GM21390 (cell line): Measurements from ENCODE around the gene HLCS.
"Not testable (repeated sequence)": the region's sequence is repeated elsewhere in the genome, so short reads cannot be mapped to it uniquely, and the experiment has no call there.

Source experiments
- ATAC-seq: cut with Tn5 transposase; IDR thresholded peaks from one replicate; pipeline ENCODE4 v1.9.1; 2021; ENCODE audit not compliant: unreplicated experiment

The HLCS gene

DNA sequence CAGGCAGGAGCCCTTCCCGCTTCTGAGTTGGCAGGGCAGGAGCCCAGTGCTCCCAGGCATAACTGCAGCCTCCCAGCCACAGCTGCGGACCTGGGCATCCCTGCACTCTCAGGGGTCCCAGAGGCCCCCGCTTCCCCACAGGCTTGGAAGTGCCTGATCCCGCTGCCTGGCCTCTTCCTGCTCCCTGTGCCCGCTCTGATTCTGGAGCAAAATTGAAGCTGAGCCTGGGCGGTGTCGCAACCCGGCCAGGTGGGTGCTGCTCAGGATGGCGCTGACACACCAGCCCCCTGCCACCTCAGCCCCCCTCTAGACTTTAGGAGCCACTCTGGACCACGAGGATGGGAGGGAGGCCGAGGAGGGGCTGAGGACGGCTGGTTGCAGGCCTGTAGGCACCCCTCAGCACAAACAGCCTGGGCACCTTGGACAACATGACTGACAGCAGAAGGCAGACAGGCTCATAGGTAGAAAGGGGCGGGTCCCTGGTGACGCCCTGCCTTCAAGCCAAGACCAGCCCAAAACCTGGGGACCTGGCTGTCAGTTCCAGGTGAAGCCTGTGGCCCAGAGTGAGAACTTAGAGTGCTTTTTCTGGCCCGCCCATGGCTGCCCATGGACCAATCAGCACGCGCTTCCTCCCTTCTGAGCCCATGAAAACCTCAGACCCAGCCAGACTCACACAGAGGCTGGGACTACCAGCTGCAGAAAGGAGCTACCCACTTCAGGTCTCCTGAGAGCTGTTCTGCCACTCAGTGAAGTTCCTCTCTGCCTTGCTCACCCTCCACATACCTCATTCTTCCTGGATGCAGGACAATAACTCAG, 7.2 kb downstream of the HLCS start:
- no peak for ATAC-seq

DNA sequence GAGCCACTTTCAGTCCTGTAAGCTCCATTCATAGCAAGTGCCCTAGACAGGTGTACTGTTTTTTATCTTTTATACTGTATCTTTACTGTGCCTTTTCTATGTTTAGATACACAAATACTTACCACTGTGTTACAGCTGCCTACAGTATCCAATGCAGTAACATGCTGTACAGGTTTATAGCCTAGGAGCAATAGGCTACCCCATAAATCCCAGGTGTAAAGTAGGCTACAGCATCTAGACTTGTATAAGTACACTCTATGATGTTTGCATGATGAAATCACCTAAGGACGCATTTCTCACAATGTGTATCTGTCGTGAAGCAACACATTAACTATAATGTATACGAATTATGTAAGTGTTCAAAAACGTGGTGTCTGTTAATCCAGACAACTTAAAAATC, 10.7 kb downstream of the HLCS start:
- ATAC-seq, result no peak

- not testable (repeated sequence) for ATAC-seq
Observed at GRCh38 chr21:36952331-36952730, 14.1 kb downstream of the HLCS start.

- no peak for ATAC-seq
Observed at GRCh38 chr21:36949171-36950141, 17.0 kb downstream of the HLCS start.

DNA sequence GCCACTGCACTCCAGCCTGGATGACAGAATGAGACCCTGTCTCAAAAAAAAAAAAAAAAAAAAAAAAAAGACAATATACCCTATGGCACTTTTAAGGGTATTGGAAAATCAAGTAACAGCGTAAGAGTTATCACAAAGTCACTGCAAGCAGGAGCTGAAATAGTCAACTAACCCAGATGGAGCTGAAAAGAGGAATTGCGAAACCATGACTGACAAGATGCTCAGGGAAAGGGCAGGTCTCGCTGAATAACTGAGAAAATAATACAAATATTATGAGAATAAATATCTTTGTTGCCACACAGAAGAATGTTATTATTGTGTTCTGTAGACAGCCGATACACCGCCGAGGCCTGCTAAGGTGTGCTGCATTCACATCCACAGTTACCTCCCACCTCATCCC, 17.8 kb downstream of the HLCS start:
- no peak for ATAC-seq

- ATAC-seq, result no peak
Observed at GRCh38 chr21:36946949-36947356, 19.5 kb downstream of the HLCS start.

GRCh38 chr21:36945496-36946138, 20.9 kb downstream of the HLCS start:
- no peak for ATAC-seq

GRCh38 chr21:36936361-36937135, 29.9 kb downstream of the HLCS start:
- no peak for ATAC-seq

- ATAC-seq, result no peak
Observed at GRCh38 chr21:36934864-36935420, 31.5 kb downstream of the HLCS start.

DNA sequence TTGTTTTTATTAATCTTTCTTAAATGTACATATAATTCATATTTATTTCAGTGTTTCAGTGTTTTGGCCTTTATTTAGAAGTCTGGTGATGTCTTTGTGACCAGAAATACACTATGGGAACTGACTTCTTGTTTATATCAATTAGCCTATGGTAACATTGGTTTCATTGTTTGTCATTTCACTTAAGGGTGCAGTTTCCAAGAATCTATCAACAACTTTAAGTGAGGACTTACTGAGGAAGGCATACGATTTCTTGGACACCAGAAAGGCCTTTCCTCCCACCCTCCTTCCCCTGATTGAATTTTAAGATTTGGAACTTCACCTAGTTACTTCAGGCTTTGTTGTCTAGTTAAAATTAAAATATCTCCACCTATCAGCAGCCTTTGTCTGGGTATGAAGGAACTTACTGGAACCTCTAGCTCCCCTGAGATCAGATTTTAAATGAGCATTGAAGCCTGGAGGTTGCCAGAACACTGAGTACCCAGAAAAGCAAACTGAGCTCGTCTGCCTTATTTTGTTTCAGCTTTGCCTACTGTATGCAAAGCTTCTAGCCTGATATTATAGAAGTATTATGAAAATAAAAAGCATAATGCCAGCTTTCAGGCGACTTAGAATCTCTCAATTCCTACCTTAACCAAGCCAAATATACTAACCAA, 34.2 kb downstream of the HLCS start:
- ATAC-seq, result no peak

GRCh38 chr21:36929622-36930021, 36.8 kb downstream of the HLCS start:
- ATAC-seq, result no peak

GRCh38 chr21:36928960-36929359, 37.5 kb downstream of the HLCS start:
- no peak for ATAC-seq

- no peak for ATAC-seq
Observed at GRCh38 chr21:36927719-36928117, 38.8 kb downstream of the HLCS start.

GRCh38 chr21:36926989-36927718, 39.3 kb downstream of the HLCS start:
- ATAC-seq, result no peak

- ATAC-seq, result no peak
Observed at GRCh38 chr21:36923270-36923669, 43.2 kb downstream of the HLCS start.

DNA sequence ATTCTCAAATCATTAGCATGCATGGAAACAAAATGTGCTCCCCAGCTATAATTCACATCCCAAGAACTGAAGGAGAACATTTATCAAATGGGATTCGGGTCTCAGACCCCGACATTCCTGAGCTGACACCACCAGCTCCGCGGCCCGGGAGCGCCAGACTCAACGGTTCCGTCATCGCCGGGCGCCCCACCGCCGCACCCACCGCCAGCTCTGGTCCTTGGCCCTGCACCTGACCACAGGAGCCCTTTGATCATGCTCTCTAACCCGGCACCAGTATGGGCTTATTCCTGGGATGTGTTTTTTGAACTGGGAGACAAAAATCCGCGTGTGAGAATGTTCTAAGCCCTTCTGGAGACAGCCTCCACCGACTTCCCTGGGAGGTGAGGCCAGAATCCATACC, 43.6 kb downstream of the HLCS start:
- no peak for ATAC-seq

DNA sequence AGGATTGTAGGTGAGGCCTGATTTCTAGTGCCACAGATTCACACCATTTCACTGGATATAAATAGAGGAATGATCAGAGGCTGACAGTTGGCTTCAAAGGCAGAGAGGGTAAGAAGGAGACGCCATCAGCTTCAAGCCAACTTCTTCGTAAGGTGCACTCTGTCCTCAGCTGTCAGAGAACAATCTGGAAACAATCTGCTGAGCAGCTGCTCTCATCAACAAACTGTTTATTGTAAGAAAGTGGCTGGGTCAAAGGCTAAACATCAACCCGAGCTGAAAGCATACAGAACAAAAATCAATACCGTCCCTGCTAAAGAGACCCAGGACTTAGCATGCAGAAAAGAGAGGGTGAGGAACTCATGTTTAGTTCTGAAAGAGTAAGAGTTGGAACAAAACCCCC, 48.2 kb downstream of the HLCS start:
- no peak for ATAC-seq

DNA sequence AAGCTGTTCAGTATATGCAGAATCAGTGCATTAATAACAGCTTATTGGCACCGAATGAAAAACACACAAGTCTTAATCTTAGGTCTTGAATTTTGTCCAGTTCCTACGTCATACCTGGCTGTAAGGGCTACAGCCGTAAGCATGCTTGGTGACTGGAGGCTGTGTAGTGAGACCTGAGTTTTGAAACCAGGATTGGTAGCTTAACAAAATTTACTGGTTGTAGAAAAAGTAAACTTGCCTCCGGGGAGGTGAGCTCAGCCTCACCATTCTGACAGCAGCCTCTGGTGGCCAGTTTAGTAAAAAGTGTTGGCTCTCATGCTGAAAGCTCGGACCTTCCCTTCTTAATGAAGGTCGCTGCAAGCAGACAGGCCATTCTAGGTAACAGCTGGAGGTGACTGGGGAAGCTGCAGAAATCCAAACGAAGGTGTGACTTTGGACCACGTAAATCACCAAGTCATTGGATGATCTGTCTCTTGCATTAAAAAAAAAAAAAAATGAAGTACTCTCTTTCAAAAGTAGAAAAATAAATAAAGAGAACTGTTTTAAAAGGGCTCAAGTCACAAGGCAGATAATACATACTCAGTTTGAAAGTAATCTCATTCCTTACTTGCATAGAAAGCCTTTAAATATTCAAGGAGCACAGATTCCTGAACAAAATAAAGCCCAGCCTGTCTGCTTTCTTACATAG, 48.9 kb downstream of the HLCS start:
- no peak for ATAC-seq

DNA sequence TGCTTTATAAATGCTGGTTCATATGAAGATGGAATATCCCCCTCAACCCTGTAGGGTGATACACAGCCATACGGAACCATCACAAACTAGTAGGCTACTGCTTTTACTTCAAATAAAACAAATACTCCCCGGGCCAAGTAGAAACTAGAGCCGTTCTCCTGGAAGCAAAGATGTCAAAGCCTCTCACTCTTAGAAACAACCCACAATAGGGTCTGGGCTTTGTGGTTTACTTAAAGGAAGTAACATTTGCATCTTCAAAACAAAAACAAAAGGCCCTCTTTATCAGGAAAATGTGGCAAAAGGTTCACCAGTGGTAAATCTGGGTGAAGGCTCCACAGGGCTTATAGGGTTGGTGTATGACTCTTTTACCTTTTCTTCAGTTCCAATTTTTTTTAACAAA, 49.8 kb downstream of the HLCS start:
- ATAC-seq, result no peak
